ENCODE data around the gene DAAM2.

- TF ChIP-seq CTCF (conservative IDR thresholded peaks at IDR 0.05; ENCODE audit: low read depth, low read length): no peak
- no peak for TF ChIP-seq EZH2 (IDR thresholded peaks at IDR 0.05; ENCODE audit: borderline replicate concordance, low read depth, low read length, poor library complexity, severe bottlenecking)
Observed at GRCh38 chr6:39776581-39776980, 15.6 kb upstream of the DAAM2 start.

Data from A673 (cell line).